OCI-M2 (cell line): Measurements from ENCODE around the gene C21orf91.
"Not testable (repeated sequence)": the region's sequence is repeated elsewhere in the genome, so short reads cannot be mapped to it uniquely, and the experiment has no call there.

Source experiments
- DNase-seq: peaks from one replicate; lab custom pipeline; 2025; ENCODE audit not compliant: unreplicated experiment; lab: John Stamatoyannopoulos, UW

The C21orf91 gene

GRCh38 chr21:17779496-17779895 is 39.7 kb downstream of the C21orf91 start:
- DNase-seq: no peak

GRCh38 chr21:17777072-17777765 is 41.9 kb downstream of the C21orf91 start:
- no peak for DNase-seq

- no peak for DNase-seq
These were observed 43.6 kb downstream of the C21orf91 start for GRCh38 chr21:17775431-17776126.

GRCh38 chr21:17775021-17775420 is 44.1 kb downstream of the C21orf91 start:
- not testable (repeated sequence) for DNase-seq

GRCh38 chr21:17769447-17769845 is 49.7 kb downstream of the C21orf91 start:
- no peak for DNase-seq

GRCh38 chr21:17768840-17769446 is 50.2 kb downstream of the C21orf91 start:
- DNase-seq: no peak

- no peak for DNase-seq
These were observed 53.9 kb downstream of the C21orf91 start for GRCh38 chr21:17765207-17765606.

- DNase-seq: no peak
These were observed 55.7 kb downstream of the C21orf91 start for GRCh38 chr21:17763288-17764037.

GRCh38 chr21:17759511-17760178 is 59.5 kb downstream of the C21orf91 start:
- no peak for DNase-seq

GRCh38 chr21:17758683-17759082 is 60.5 kb downstream of the C21orf91 start:
- DNase-seq: no peak

GRCh38 chr21:17757671-17758070 is 61.5 kb downstream of the C21orf91 start:
- DNase-seq: no peak

GRCh38 chr21:17753736-17754135 is 65.4 kb downstream of the C21orf91 start:
- no peak for DNase-seq

GRCh38 chr21:17752171-17752570 is 67.0 kb downstream of the C21orf91 start:
- DNase-seq: no peak

GRCh38 chr21:17746920-17747319 is 72.2 kb downstream of the C21orf91 start:
- DNase-seq: no peak

- DNase-seq: no peak
These were observed 74.1 kb downstream of the C21orf91 start for GRCh38 chr21:17745086-17745485.

GRCh38 chr21:17742940-17743592 is 76.1 kb downstream of the C21orf91 start:
- DNase-seq: no peak

GRCh38 chr21:17742181-17742580 is 77.0 kb downstream of the C21orf91 start:
- no peak for DNase-seq
